ENCODE results near the gene RALA.
"Not testable (repeated sequence)": the region's sequence is repeated elsewhere in the genome, so short reads cannot be mapped to it uniquely, and the experiment has no call there.

Gene RALA

DNA sequence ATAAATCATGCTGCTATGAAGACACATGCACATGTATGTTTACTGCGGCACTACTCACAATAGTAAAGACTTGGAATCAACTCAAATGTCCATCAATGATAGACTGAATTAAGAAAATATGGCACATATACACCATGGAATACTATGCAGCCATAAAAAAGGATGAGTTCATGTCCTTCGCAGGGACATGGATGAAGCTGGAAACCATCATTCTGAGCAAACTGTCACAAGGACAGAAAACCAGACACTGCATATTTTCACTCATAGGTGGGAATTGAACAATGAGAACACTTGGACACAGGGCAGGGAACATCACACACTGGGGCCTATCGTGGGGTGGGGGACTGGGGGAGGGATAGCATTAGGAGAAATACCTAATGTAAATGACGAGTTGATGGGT, 69.7 kb downstream of the RALA start:
- H3K4me3 ChIP-seq (ENCODE audit: low read depth in 1 of 2, low read length in 2 of 2); H3K27me3 ChIP-seq (ENCODE audit: low read depth, low read length); H3K9me3 ChIP-seq (ENCODE audit: control insufficient read depth in 1 of 2, low read length in 2 of 2); H3K27ac ChIP-seq (ENCODE audit: low read length); H3K4me1 ChIP-seq (ENCODE audit: control insufficient read depth in 1 of 2, insufficient read depth in 2 of 2, low read length in 2 of 2): not testable (repeated sequence)
- peaks cover 14 to 31% of the 10 kb centered on the region in 2 donors for H3K36me3 ChIP-seq (ENCODE audit: control insufficient read depth in 1 of 2, insufficient read depth in 2 of 2, low read length in 2 of 2)

GRCh38 chr7:39693812-39694211, 70.4 kb downstream of the RALA start:
- Histone ChIP-seq H3K36me3 (ENCODE audit: control insufficient read depth in 1 of 2, insufficient read depth in 2 of 2, low read length in 2 of 2) (peaks cover 14 to 31% of the 10 kb centered on the region in 2 donors), H3K4me3 (ENCODE audit: low read depth in 1 of 2, low read length in 2 of 2) (no peak overlapping the region), H3K4me1 (ENCODE audit: control insufficient read depth in 1 of 2, insufficient read depth in 2 of 2, low read length in 2 of 2) (no peaks in the 10 kb centered on the region), H3K9me3 (ENCODE audit: control insufficient read depth in 1 of 2, low read length in 2 of 2) (no peaks in the 10 kb centered on the region), H3K27me3 (ENCODE audit: low read depth, low read length) (no peaks in the 10 kb centered on the region), H3K27ac (ENCODE audit: low read length) (no peak overlapping the region)

DNA sequence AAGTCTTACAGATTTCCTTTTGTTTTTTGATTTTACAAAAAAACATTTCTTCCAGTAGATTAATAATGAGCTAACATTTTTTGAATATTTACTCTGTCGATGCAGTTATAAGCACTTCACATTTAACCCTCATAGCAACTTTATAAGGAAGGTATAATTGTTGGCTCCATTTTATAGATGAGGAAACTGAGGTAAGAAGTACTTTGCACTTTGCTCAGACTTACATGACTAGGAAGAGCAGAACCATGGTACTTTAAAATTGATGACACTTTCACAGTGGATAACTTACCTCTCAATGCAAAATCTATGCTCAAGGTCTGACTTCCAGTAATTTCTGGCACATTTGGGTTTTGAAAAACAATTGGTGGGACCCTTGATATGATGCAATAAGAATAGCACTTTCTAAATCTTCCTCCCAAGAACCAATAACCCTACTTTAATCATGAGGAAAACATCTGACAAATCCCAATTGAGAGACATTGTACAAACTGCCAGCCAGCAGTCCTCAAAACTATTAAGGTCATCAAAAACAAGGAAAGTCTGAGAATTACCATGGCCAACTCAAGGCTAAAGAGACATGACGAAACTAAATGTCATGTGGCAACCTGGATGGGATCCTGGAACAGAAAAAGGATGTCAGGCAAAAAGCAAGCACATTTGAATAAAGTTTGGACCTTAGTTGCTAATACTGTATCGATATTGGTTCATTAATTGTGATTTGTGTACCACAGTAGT, 72.6 kb downstream of the RALA start:
- no peaks in the 10 kb centered on the region for H3K4me1 ChIP-seq (ENCODE audit: control insufficient read depth in 1 of 2, insufficient read depth in 2 of 2, low read length in 2 of 2)
- no peaks in the 10 kb centered on the region for H3K27me3 ChIP-seq (ENCODE audit: low read depth, low read length)
- no peak overlapping the region for H3K4me3 ChIP-seq (ENCODE audit: low read depth in 1 of 2, low read length in 2 of 2)
- no peak overlapping the region for H3K27ac ChIP-seq (ENCODE audit: low read length)
- no peaks in the 10 kb centered on the region for H3K9me3 ChIP-seq (ENCODE audit: control insufficient read depth in 1 of 2, low read length in 2 of 2)
- H3K36me3 ChIP-seq (ENCODE audit: control insufficient read depth in 1 of 2, insufficient read depth in 2 of 2, low read length in 2 of 2) = peaks cover 14 to 36% of the 10 kb centered on the region in 2 donors

DNA sequence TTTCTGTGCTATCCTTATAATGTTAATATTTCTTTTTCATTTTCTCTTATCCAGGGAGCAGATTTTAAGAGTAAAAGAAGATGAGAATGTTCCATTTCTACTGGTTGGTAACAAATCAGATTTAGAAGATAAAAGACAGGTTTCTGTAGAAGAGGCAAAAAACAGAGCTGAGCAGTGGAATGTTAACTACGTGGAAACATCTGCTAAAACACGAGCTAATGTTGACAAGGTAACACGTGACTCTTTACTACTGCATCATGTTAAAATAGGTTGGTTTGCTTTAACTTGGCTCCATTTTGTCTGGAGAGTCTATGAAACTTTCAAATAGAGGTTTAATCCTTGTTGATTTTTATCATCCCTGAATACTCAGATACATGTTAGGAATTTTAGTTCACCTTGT, 73.3 kb downstream of the RALA start:
- H3K9me3 ChIP-seq (ENCODE audit: control insufficient read depth in 1 of 2, low read length in 2 of 2) = no peaks in the 10 kb centered on the region
- peaks cover 14 to 31% of the 10 kb centered on the region in 2 donors for H3K36me3 ChIP-seq (ENCODE audit: control insufficient read depth in 1 of 2, insufficient read depth in 2 of 2, low read length in 2 of 2)
- H3K27me3 ChIP-seq (ENCODE audit: low read depth, low read length) = no peaks in the 10 kb centered on the region
- H3K4me3 ChIP-seq (ENCODE audit: low read depth in 1 of 2, low read length in 2 of 2) = no peak overlapping the region
- H3K27ac ChIP-seq (ENCODE audit: low read length) = no peak overlapping the region
- H3K4me1 ChIP-seq (ENCODE audit: control insufficient read depth in 1 of 2, insufficient read depth in 2 of 2, low read length in 2 of 2) = no peaks in the 10 kb centered on the region

GRCh38 chr7:39697483-39697882, 74.1 kb downstream of the RALA start:
- Histone ChIP-seq H3K4me1 (ENCODE audit: control insufficient read depth in 1 of 2, insufficient read depth in 2 of 2, low read length in 2 of 2) (no peaks in the 10 kb centered on the region), H3K27ac (ENCODE audit: low read length) (no peak overlapping the region), H3K4me3 (ENCODE audit: low read depth in 1 of 2, low read length in 2 of 2) (no peak overlapping the region), H3K36me3 (ENCODE audit: control insufficient read depth in 1 of 2, insufficient read depth in 2 of 2, low read length in 2 of 2) (peaks cover 14 to 23% of the 10 kb centered on the region in 2 donors), H3K27me3 (ENCODE audit: low read depth, low read length) (no peaks in the 10 kb centered on the region), H3K9me3 (ENCODE audit: control insufficient read depth in 1 of 2, low read length in 2 of 2) (no peaks in the 10 kb centered on the region)

DNA sequence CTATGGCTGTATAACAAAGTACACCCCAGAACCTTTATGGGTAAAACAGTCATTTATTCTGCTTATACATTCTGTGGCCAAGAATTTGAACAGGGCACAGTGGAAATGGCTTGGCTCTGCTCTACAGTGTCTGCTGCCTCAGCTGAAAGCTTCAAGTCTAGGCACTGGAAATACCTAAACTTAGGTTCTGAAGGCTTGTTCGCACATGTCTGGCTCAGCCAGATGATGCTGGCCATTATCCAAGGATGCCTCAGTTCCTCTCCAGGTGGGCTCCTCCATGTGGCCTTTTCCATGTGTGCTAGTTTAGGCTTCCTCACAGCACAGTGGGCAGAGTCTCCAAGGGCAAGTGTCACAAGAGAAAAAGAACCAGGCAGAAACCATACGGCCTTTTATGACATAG, 76.8 kb downstream of the RALA start:
- Histone ChIP-seq H3K27ac (ENCODE audit: low read length) (no peak overlapping the region), H3K4me1 (ENCODE audit: control insufficient read depth in 1 of 2, insufficient read depth in 2 of 2, low read length in 2 of 2) (no peaks in the 10 kb centered on the region), H3K27me3 (ENCODE audit: low read depth, low read length) (no peaks in the 10 kb centered on the region), H3K9me3 (ENCODE audit: control insufficient read depth in 1 of 2, low read length in 2 of 2) (no peaks in the 10 kb centered on the region), H3K4me3 (ENCODE audit: low read depth in 1 of 2, low read length in 2 of 2) (no peak overlapping the region), H3K36me3 (ENCODE audit: control insufficient read depth in 1 of 2, insufficient read depth in 2 of 2, low read length in 2 of 2) (peaks cover 14 to 19% of the 10 kb centered on the region in 2 donors)

- Histone ChIP-seq H3K36me3 (ENCODE audit: control insufficient read depth in 1 of 2, insufficient read depth in 2 of 2, low read length in 2 of 2) (peaks cover 14 to 19% of the 10 kb centered on the region in 2 donors), H3K27ac (ENCODE audit: low read length) (no peak overlapping the region), H3K9me3 (ENCODE audit: control insufficient read depth in 1 of 2, low read length in 2 of 2) (no peaks in the 10 kb centered on the region)
These were observed 77.6 kb downstream of the RALA start for GRCh38 chr7:39700932-39701331.

DNA sequence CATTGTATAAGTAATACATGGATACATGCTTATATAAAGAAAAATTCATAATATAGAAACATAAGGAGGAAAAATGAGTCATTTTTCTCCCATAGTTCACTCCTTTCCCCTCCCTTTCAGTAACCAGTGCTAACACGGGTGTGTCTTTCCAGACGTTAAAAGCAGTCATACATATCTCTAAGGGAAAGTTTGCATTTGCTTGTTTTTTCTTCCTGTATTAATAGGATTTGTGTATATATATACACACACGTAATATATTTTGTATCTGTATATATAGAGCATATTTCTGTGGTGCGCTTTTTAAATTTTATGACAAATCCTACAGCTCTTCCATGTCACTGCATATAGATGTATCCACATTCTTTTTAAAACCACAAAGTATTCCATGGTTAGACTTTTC, 78.8 kb downstream of the RALA start:
- H3K4me3 ChIP-seq (ENCODE audit: low read depth in 1 of 2, low read length in 2 of 2) = no peak overlapping the region
- no peaks in the 10 kb centered on the region for H3K27me3 ChIP-seq (ENCODE audit: low read depth, low read length)
- no peaks in the 10 kb centered on the region for H3K9me3 ChIP-seq (ENCODE audit: control insufficient read depth in 1 of 2, low read length in 2 of 2)
- no peaks in the 10 kb centered on the region for H3K4me1 ChIP-seq (ENCODE audit: control insufficient read depth in 1 of 2, insufficient read depth in 2 of 2, low read length in 2 of 2)
- H3K27ac ChIP-seq (ENCODE audit: low read length) = no peak overlapping the region
- H3K36me3 ChIP-seq (ENCODE audit: control insufficient read depth in 1 of 2, insufficient read depth in 2 of 2, low read length in 2 of 2) = peaks cover 8 to 17% of the 10 kb centered on the region in 2 donors

More at GRCh38 chr7:39700932-39701331, 77.6 kb downstream of the RALA start:
- H3K4me3 ChIP-seq (ENCODE audit: low read depth in 1 of 2, low read length in 2 of 2) = no peak overlapping the region
- no peaks in the 10 kb centered on the region for H3K27me3 ChIP-seq (ENCODE audit: low read depth, low read length)
- no peaks in the 10 kb centered on the region for H3K4me1 ChIP-seq (ENCODE audit: control insufficient read depth in 1 of 2, insufficient read depth in 2 of 2, low read length in 2 of 2)

GRCh38 chr7:39703144-39703543, 79.8 kb downstream of the RALA start:
- Histone ChIP-seq H3K4me3 (ENCODE audit: low read depth in 1 of 2, low read length in 2 of 2) (no peak overlapping the region), H3K4me1 (ENCODE audit: control insufficient read depth in 1 of 2, insufficient read depth in 2 of 2, low read length in 2 of 2) (no peaks in the 10 kb centered on the region), H3K27me3 (ENCODE audit: low read depth, low read length) (no peaks in the 10 kb centered on the region), H3K9me3 (ENCODE audit: control insufficient read depth in 1 of 2, low read length in 2 of 2) (no peaks in the 10 kb centered on the region), H3K27ac (ENCODE audit: low read length) (no peak overlapping the region), H3K36me3 (ENCODE audit: control insufficient read depth in 1 of 2, insufficient read depth in 2 of 2, low read length in 2 of 2) (peaks cover 0 to 17% of the 10 kb centered on the region in 2 donors)

GRCh38 chr7:39709029-39709428, 85.7 kb downstream of the RALA start:
- Histone ChIP-seq H3K36me3 (ENCODE audit: control insufficient read depth in 1 of 2, insufficient read depth in 2 of 2, low read length in 2 of 2) (peaks cover 0 to 6% of the 10 kb centered on the region in 2 donors), H3K9me3 (ENCODE audit: control insufficient read depth in 1 of 2, low read length in 2 of 2) (peaks cover 0 to 13% of the 10 kb centered on the region in 2 donors), H3K27me3 (ENCODE audit: low read depth, low read length) (no peaks in the 10 kb centered on the region), H3K27ac (ENCODE audit: low read length) (no peak overlapping the region), H3K4me3 (ENCODE audit: low read depth in 1 of 2, low read length in 2 of 2) (no peak overlapping the region), H3K4me1 (ENCODE audit: control insufficient read depth in 1 of 2, insufficient read depth in 2 of 2, low read length in 2 of 2) (peaks cover 0 to 8% of the 10 kb centered on the region in 2 donors)

- peaks cover 0 to 8% of the 10 kb centered on the region in 2 donors for H3K4me1 ChIP-seq (ENCODE audit: control insufficient read depth in 1 of 2, insufficient read depth in 2 of 2, low read length in 2 of 2)
- H3K27me3 ChIP-seq (ENCODE audit: low read depth, low read length) = no peaks in the 10 kb centered on the region
- peaks cover 0 to 6% of the 10 kb centered on the region in 2 donors for H3K36me3 ChIP-seq (ENCODE audit: control insufficient read depth in 1 of 2, insufficient read depth in 2 of 2, low read length in 2 of 2)
- H3K4me3 ChIP-seq (ENCODE audit: low read depth in 1 of 2, low read length in 2 of 2) = no peak overlapping the region
- H3K27ac ChIP-seq (ENCODE audit: low read length) = no peak overlapping the region
- peaks cover 0 to 20% of the 10 kb centered on the region in 2 donors for H3K9me3 ChIP-seq (ENCODE audit: control insufficient read depth in 1 of 2, low read length in 2 of 2)
These were observed 86.5 kb downstream of the RALA start for GRCh38 chr7:39709768-39710311.
